ENCODE data around the gene GGT6.

GGT6 gene

DNA sequence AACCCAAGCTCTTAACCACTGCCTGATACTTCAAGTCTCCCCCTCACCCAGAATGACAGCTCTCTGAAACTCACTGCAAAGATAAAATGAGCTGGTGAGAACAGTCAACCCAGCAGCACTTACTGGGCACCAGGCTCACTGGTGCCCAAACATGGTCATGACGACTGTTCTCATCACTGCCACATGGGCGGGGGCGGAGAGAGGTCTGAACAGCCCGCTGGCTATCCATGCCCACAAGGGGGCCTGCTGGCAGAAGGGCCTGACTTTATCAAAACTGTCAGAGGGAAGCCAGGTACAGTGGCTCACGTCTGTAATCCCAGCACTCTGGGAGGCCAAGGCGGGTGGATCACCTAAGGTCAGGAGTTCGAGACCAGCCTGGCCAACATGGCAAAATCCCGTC is 9.2 kb downstream of the GGT6 start:
- DNase-seq (ENCODE audit: low read depth), result no peak

DNA sequence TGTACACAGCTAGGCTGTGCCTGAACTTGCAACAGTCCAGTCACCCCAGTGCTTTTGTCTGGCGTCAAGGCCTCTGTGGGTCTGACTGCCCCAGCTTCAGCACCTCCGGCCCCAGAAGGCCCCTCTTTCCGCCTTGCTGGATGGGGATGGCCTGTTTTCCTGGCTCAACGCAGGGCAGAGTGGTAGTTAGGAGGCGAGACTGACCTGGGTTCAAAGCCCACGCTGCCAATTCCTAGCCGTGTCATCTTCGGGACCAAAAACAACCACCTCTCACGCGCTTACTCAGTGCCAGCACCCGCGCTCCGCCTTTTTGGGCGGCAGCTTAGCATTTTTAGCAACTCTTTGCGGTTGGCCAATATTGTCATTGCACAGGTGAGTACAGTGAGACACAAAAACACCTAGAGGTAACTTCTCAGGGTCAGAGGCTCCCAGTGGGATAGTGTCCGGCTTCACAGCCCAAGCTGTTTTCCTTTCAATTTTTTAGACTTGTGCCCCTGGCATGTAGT is 9.8 kb downstream of the GGT6 start:
- no peak for DNase-seq (ENCODE audit: low read depth)

DNA sequence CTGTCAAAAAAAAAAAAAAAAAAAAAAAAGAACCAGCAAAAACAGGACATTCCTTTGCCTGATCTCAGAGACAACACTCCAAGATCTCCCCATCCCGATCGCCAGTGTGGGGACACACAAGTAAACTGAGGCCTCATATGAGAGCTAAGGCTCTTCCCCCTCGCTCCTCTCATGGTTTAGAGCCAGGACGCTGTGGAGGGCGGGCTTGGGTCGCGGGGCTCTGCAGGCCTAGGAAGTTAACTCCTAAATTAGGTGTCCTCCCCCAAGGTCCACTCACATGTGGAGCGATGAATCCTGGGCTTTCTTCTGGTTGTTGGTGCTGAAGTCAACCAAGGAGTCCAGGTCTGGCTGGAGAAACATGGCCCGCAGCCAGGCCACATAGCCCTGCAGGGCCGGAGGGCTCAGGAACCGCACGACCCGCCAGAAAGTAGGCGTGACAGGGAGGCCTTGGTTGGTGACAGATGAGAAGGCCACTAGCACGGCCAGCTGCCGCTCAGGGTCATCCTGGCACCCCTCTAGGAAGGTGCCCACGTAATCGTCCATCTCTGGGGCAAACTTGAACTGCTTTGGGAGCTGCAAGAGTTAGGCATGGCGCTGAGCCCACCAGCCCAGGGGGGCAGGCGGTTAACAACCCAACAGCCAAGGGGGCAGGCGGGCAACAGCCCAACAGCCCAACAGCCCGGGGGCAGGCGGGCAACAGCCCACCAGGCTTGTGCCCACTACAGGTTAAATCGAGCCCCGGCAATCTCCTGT is 10.4 kb downstream of the GGT6 start:
- no peak for DNase-seq (ENCODE audit: low read depth)

DNA sequence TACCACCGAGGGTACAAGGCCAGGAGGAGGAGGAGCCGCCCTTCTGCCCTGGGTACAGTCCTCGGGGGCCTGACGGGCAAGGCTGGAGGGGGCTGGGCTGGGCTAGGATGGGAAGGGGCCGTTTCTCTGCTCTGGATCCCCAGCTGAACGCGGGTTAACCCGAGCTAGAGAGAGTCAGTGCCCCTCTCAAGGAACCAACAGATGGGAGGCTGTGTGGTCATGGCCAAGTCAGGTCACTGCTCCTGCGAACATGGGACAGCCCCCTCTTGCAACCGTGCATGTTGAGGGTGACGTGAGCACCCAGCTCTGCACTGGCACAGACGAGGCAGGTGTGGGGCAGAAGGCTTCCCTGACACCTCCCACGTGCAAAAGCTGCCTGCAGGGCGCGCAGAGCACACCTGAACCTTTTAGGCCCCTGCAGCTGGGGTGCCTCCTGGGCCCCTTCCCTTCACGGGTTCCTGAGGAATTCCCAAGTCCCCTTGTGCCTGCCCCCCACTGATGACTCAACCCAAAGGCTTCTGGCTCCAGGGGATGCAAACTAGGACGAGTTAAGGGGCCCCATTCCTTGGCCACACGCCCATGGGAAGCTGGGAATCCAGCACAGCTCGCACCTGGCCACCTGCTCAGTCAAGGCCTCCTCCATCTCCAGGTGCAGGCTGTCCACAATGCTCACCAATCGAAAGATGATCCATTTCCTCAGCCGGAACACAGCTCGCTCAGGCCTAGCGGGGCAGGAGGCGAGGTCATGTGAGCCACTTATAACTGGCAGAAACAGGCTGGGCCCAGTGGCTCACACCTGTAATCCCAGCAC is 11.5 kb downstream of the GGT6 start:
- DNase-seq (ENCODE audit: low read depth), result no peak

DNA sequence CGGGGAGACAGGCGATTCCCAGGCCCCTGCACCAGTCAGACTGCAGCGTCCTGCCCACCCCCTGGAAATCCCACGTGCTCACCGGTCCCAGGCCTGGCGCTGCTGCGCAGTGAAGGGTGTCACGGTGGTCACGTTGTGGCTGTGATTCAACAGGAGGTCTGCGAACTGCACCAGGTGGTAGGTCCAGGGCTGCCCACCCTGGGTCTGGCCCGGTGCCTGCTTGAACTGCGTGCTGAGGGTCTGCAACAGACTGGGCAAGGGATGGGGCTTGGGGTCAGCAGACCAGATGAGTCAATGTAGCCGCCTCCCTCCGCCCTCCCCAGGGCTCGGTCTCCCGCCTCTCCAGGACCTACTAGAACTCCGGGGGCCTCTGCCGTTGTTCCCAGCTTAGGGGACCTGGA is 12.3 kb downstream of the GGT6 start:
- no peak for DNase-seq (ENCODE audit: low read depth)

DNA sequence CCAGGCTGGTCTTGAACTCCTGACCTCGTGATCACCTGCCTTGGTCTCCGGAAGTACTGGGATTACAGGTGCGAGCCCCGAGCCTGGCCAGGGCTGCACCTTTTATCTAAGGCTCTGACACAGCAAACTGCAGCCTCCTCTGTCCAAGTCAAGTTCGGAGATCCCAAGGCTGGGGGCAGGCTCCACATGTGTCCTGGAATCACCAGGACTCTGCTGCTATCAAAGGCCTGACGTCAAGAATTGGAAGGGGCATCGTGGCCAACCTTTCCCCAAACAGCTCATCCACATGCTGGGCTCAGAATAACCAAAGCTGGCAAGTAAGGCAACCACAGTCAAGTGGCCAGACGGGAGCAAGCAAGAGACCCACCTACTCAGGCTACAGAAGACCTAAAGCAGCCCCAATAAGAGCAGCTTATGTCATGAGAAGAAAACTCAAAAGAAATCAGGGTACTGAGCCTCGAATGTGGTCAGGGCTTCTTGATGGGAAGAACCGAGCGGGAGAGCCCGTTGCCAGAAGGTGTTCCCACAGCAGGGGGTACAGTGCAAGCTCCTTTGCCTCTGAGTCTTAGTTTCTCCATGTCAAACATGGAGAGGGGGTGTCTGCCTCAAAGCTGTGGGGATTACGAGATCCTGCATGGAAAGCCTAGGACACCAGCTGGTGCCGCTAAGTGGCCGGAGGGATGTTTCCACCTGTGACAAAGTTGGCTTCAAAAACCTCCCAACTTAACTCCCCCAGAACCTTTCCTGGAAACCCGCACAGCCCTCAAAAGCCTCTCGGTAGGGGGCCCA is 13.1 kb downstream of the GGT6 start:
- DNase-seq (ENCODE audit: low read depth), result no peak

DNA sequence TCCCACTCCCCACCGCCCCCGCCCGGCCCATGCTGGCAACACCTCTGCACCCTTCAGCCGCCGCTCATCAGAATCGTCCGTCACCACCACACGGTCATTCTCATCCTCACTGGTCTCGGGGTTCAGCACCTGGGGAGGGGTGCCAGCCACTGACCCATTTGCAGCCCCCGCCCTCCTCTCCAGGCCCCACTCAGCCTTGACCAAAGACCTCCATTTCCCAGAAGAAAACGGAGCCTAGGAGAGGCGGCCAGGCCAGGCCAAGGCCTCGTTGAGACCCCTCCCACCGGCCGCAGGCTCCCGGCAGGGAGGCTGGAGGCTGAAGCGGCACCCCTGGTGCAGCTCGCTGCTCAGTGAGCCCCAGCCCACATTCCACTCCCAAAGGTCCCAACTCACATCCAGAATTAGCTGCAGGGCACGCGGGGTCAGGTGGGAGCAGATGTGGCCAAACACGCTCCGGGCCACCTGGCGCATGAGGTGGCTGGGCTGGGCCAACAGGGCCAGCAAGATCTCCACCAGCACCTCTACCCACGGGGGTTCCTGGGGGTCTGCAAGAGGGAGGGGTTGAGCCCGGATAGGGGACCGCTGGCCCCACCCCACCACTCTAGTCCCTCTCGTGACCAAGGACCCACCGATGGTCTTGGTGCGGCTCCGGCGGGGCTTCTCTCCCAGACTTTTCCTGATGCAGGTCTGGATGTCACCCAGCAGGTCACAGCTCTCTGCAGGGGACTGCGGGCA is 15.0 kb downstream of the GGT6 start:
- no peak for DNase-seq (ENCODE audit: low read depth)

DNA sequence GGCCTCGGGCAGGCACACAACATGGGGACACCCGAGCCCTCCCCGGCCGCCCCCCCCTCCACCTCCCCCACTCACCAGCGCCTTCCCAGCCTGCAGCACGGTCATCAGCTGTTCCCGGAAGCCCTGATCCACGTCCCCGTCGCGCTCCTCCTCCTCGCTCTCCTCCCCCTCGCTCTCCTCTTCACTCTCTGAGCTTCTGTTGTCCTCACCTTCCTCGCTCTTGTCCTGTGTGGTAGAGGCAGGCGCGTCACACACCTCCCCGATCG is 15.5 kb downstream of the GGT6 start:
- DNase-seq (ENCODE audit: low read depth), result no peak

DNA sequence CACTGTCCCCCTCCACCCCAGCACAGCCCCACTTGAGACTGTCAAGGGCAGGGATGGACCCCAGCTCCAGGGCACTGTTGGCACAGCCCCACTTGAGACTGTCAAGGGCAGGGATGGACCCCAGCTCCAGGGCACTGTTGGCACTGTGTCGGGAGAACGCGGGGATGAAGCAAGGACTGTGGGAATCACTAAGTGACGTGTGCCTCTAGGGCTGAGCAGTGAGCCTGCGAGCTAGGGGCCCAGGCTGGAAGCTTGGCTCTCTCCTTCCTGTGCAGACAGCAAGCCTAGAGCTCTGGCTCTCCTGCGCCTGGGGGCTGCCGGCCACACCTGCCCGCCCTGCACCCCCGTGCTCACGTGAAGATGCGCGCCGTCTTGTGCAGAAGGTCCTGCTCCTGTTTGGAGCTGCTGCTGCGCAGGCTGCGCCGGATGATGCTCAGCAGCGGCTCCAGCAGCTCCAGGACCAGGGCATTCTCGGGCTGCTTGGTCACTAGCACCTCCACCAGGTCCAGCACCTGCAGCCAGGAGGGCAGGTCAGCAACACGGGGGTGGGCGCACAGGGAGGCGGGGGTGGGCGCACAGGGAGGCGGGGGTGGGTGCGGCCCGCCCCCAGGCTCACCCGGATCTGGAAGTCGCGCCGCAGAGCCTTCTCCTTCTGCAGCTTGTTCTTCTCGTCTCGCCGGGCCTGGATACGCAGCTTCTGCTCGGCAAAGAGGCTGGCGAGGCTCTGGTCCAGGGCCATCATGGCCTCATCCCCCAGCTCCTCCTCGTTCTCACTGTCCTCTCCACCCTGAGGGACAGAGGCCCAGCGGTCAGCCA is 16.0 kb downstream of the GGT6 start:
- no peak for DNase-seq (ENCODE audit: low read depth)

DNA sequence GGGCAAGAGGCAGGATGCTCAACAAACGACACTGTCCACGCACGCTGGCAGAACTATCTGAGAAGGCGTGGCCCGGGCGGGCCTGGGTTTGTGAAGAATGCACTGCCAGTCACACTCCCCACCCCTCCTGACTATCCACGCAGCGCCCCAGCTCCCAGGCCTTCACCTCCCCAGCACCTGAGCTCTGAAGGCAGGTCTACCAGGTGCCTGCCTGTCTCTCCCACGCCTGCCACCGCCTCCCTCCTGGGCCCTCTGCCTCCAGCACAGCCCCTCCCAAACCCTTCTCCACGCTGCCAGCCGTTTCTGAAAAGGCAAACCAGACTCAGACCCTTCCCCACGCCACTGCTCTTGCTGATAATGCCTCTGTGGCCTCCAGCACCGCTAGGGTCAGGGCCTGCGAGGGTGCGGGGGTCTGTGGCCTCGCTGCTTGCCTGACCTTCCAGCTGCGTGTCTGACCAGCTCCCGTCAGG is 16.8 kb downstream of the GGT6 start:
- DNase-seq (ENCODE audit: low read depth), result no peak

DNA sequence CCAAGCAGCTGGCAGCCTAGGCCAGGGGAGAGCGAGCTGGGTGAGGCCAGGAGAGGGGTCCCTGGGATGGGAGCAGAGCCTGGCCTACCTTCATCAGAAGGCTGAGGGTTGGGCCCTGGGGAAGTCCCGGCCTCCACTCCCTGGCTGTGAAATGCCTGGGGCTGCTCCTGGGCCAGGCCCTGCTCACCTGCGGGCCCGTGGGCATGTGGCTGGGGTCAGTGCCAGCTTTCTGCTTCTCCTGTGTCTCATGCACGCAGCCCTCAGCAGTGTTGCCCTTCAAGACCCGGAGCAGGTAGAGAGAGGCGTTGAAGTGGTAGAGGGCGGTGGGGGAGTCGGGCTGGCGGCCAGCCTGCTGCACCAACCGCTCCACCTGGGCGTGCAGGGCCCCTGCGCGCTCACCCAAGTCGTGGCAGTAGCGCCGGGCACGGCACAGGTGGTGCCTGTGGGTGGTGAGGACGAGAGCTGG is 17.6 kb downstream of the GGT6 start:
- no peak for DNase-seq (ENCODE audit: low read depth)

DNA sequence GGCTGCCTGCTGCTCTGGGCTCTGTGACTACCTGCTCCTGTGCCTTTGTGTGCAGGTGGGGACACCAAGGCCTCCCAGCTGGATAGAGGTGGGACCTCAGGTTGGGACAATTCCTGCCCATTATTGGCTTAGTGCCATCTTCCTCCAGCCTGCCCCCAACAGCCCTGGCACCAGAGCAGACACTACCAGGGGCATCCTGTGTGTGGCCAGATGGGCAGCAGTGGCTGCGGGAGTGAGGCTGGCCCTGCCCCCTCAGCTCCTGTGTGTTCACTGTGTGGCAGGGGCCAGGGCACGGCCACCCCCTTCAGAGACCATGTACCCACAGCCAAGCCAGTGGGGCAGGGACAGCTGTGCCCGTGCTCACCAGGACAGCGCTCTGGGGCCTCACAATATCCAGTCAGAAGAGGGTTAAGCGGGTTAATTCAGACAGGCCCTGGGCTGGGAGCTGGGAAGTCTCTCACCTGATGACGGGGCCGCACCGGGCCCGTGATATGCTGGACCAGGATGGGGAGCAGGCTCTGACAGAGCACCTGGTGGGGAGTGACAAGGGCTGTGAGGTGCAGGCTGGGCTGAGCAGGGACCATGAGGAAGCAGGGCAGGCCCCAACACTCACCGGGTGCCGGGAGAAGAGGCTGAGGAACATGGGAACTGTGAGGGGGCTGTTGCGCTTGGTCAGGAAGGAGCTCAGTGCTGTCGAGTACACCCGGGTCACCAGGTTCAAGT is 18.2 kb downstream of the GGT6 start:
- DNase-seq (ENCODE audit: low read depth), result no peak

DNA sequence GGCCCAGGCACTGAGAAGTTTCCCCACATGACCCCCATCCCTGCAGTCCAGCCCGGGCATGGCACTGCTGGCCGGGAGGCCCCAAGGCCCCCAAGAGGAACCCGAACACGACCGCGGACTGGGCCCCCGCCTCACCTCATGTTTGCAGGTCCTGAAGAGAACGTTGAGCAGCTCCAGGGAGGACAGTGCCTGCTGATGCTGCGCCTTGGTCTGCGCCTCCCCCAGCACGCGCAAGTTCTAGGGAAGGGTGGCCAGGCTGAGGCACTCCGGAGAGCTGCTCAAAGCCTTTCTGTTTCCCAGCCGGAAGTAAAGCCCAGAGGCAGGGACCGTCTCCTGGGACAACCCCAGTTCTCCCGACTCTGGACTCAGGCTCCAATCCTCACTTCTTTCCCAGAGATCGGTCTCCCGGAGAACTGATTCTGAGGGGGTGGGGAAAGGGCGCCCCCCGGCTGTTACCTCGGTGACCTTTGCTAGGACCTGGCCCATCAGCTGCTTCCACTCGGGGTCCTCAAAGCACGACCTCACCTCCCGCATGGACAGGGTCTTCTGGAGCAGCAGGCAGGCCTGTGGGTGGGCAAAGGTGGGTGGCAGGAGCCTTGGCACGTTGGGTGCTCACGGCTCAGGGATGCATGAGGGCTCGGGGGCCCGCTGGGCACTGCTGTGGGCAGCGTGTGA is 18.9 kb downstream of the GGT6 start:
- DNase-seq (ENCODE audit: low read depth), result no peak

DNA sequence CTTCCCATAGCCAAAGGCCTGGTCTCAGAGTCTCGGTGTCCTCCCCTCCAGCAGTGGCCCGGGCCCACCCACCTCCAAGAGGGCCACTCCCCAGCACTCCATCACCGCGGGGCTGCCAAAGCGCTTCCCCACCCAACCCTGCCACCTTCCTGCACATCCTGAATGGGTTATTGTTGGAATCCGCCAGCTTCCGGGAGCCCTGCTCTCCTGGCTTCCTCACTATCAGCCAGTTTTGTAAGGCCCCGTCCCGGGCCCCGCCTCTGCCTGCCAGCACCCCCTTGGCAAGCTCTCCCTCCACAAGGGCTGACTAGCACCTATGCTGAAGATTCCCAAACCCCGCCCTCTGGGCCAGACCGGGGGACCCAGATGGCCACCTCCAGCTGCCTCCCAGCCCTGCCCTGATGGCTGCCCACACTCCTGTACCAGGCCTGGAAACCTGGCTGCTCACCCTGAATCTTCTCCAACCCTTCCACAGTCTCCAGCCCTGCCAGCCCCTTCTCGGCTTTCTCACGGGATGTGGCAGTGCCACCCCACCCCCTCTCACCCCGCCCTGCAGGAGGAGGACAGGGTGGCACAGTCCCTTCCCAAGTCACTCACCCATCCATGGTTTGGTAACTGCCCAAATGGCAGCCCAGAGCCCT is 19.6 kb downstream of the GGT6 start:
- DNase-seq (ENCODE audit: low read depth), result no peak

DNA sequence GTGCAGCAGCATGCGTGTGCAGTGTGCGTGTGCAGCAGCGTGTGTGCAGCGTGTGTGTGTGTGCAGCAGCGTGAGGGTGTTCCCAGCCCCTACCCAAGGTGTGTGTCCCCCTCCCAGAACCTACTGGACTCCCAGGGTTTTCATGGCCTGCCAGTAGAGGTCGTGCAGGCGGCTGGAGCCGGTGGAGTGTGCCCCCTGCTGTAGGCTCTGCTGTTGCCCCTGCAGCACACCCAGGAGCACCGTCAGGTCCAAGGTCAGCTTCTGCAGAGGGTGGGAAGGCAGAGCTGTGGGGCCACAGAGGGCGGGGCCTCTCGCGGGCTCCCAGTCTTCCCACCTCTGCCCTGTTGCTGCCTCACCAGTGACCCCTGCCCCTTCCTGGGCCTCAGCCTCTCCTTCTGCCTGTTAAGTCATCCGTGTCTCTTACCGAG is 20.1 kb downstream of the GGT6 start:
- DNase-seq (ENCODE audit: low read depth), result no peak

DNA sequence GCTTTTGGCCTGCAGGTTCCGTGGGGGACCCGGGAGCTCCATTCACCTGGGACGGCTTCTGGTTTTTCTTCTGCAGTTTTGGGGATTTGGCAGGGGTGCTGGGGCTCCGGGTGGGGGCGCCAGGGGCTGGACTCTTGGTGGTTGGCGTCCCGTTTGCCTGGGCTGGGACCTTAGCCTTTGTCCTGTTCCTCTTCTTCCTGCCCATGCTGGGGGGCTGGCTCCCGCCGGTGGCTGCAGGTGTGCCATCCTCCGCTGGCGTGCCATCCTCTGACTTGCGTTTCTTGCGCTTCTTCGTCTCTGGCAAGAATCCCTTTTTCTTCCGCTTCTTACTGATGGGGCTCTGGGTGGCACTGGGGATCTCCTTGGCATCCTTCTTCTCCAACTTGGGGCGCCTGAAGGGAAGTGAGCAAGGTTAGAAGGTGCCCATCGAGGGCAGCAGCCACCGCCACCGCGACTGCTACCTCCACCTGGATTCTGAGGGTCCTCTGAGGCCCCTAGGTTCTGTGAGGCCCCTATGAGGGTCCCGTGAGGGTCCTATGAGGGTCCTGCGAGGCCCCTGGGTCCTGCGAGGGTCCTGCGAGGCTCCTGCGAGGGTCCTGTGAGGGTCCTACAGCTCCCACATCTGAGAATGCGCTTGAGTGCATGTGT is 20.7 kb downstream of the GGT6 start:
- DNase-seq (ENCODE audit: low read depth), result no peak

DNA sequence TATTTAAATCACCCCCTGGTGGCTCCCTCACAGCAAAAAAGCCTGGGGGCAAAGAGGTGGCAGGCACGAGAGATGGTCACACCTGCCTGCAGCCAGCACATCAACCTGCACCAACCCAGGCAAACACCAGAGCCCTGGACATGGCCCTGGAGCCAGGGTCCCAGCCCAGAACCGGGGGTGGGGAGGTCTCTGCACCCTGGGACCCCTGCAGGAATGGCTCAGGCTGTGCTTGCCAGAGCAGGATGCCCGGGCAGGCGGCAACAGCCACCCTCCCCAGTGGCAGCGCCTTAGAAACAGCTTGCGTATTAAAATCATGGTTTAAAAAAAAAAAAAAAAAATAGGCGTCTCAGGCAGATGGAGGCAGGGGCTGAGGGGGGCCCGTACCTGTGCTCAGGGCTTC is 21.4 kb downstream of the GGT6 start:
- no peak for DNase-seq (ENCODE audit: low read depth)

DNA sequence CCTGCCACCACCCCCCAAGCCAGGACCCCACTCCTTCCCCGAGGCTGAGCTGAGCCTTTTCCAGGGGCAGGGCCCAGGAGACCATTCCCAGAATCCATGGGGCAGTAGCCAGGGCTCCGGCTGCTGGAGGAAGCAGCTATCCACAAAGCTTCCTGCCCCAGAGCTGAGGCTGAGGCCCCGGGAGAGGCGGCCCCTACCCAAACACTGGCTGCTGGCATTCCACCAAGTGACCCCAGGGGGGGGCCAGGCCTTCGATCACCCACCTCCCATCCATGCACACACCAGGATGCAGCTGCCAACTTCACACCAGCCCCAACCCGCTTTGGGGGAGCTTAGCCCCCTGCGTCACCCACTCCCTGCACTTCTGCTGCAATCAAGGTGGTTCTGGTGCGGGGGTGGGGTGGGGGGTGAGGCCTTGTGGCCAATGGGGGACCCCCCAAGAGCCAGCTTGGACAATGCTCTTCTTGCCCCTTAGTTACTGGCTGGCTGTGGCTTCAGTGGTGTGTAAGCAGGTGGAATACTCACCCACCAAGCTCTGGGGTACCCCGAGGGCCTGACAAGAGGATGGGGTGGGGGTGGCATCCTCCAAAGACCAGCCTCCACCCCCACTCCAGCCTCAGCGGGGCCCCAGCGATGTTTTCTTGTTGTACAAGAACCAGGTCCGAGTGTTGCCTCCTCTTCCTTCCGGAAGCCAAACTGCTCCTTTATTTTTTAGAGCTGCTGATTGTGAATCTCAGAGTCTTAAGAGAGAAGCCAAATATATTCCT is 22.0 kb downstream of the GGT6 start:
- no peak for DNase-seq (ENCODE audit: low read depth)
